ENCODE results near the gene GALNT15. TPM values are rescaled to one million over a fixed set of nuclear protein-coding genes. Genes with fewer than 3 reads are reported as not detected.
A peak's percentile ranks its signal among the peaks of the same experiment; 100 is the strongest.

The GALNT15 gene
- total and polyA plus RNA-seq, 4 donors = 2.8 to 9.7 (median 7.6) TPM

DNA sequence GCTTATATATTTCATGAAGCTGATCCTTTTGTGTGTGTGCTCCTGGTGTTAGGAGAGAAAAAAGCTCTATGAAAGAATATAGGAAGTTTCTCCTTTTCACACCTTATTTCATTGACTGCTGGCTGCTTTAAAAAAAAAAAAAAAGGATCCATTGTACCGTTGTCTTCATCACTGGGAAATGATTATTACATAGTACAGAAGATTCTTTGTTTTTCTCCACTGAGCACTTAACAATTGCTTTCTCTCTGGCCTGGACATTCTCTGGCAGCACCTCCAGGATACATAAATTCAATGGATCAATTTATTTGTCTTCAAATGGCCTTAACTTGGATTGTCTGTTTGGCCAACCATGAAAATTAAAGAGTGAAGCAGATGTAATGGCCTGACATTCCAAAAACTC is 53.1 kb downstream of the GALNT15 start:
- no peak for ATAC-seq (ENCODE audit: insufficient read depth, low FRiP score)
- TF ChIP-seq, protein P1, sequence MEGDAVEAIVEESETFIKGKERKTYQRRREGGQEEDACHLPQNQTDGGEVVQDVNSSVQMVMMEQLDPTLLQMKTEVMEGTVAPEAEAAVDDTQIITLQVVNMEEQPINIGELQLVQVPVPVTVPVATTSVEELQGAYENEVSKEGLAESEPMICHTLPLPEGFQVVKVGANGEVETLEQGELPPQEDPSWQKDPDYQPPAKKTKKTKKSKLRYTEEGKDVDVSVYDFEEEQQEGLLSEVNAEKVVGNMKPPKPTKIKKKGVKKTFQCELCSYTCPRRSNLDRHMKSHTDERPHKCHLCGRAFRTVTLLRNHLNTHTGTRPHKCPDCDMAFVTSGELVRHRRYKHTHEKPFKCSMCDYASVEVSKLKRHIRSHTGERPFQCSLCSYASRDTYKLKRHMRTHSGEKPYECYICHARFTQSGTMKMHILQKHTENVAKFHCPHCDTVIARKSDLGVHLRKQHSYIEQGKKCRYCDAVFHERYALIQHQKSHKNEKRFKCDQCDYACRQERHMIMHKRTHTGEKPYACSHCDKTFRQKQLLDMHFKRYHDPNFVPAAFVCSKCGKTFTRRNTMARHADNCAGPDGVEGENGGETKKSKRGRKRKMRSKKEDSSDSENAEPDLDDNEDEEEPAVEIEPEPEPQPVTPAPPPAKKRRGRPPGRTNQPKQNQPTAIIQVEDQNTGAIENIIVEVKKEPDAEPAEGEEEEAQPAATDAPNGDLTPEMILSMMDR (IDR thresholded peaks at IDR 0.05; ENCODE audit: control extremely low read depth, extremely low read depth) = no peak

DNA sequence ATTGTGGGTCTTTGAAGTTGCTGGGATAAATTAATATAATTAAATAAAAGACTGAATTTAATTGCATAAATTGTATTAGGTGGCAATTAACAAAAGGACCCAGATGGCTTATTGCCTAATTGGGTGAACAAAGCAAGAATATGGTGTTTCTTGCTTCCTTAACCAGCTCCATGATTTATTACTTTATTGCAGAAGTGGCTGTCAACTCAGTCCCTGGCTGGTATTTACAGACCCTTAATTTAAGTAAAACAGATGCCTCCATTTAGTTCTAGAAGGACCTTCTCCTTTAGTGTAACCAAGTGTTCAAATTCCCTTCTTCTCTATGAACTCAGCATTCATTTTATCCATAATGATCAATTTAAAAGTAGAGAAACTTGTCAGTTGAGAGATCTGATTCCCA is 55.2 kb downstream of the GALNT15 start:
- TF ChIP-seq, protein P1 (IDR thresholded peaks at IDR 0.05; ENCODE audit: control extremely low read depth, extremely low read depth) = no peak
- no peaks in the 10 kb centered on the region for H3K27me3 ChIP-seq (ENCODE audit: control insufficient read depth in 3 of 3, insufficient read depth in 3 of 3, low read length in 2 of 3)
- no peak overlapping the region for H3K27ac ChIP-seq (ENCODE audit: low read depth in 1 of 2, low read length in 1 of 2)
- H3K9ac ChIP-seq (ENCODE audit: insufficient read depth in 1 of 2, low read length in 2 of 2) = no peak overlapping the region
- DNase-seq (no peak), ATAC-seq (ENCODE audit: insufficient read depth, low FRiP score) (no peak)
- H3K36me3 ChIP-seq (ENCODE audit: control insufficient read depth in 4 of 4, insufficient read depth in 4 of 4, low read length in 4 of 4) = no peaks in the 10 kb centered on the region
- H3K9me3 ChIP-seq (ENCODE audit: control insufficient read depth in 4 of 4, insufficient read depth in 3 of 4, low read length in 3 of 4) = no peaks in the 10 kb centered on the region
- no peaks in the 10 kb centered on the region for H3K4me1 ChIP-seq (ENCODE audit: control insufficient read depth in 5 of 5, insufficient read depth in 5 of 5, low read length in 5 of 5)
- no peak overlapping the region for H3K4me3 ChIP-seq

More for the DNA sequence above, 53.1 kb downstream of the GALNT15 start:
- Histone ChIP-seq H3K27ac (ENCODE audit: low read depth in 1 of 2, low read length in 1 of 2) (no peak overlapping the region), H3K36me3 (ENCODE audit: control insufficient read depth in 4 of 4, insufficient read depth in 4 of 4, low read length in 4 of 4) (peaks cover 0 to 2% (median 0%) of the 10 kb centered on the region in 4 donors), H3K27me3 (ENCODE audit: control insufficient read depth in 3 of 3, insufficient read depth in 3 of 3, low read length in 2 of 3) (no peaks in the 10 kb centered on the region), H3K9me3 (ENCODE audit: control insufficient read depth in 4 of 4, insufficient read depth in 3 of 4, low read length in 3 of 4) (peaks cover 0 to 3% (median 0%) of the 10 kb centered on the region in 4 donors), H3K9ac (ENCODE audit: insufficient read depth in 1 of 2, low read length in 2 of 2) (no peak overlapping the region), H3K4me3 (no peak overlapping the region), H3K4me1 (ENCODE audit: control insufficient read depth in 5 of 5, insufficient read depth in 5 of 5, low read length in 5 of 5) (no peaks in the 10 kb centered on the region)
- WGBS, 2 donors = 66 to 76% methylated on average over 1 of the region's 1 CpG
- no peak for DNase-seq

DNA sequence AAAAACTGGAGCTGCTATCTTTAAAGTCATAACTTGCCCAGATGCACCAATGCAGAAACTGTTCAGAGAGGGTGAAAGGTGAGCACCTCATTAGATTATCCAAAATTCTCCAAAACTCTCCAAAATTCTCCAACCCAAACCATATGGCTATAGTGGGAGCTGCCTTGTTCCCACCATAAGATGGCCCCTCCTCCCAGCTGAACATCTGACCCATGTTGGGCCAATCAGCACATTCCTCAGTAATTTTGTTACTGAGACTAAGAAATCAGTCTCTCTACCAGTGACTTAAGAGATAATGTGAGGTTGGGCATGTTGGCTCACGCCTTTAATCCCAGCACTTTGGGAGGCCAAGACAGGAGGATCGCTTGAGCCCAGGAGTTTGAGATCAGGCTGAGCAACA is 57.5 kb downstream of the GALNT15 start:
- H3K36me3 ChIP-seq (ENCODE audit: control insufficient read depth in 4 of 4, insufficient read depth in 4 of 4, low read length in 4 of 4) = no peaks in the 10 kb centered on the region
- TF ChIP-seq, protein P1 (IDR thresholded peaks at IDR 0.05; ENCODE audit: control extremely low read depth, extremely low read depth) = no peak
- no peaks in the 10 kb centered on the region for H3K27me3 ChIP-seq (ENCODE audit: control insufficient read depth in 3 of 3, insufficient read depth in 3 of 3, low read length in 2 of 3)
- no peak overlapping the region for H3K27ac ChIP-seq (ENCODE audit: low read depth in 1 of 2, low read length in 1 of 2)
- no peak overlapping the region for H3K4me3 ChIP-seq
- no peaks in the 10 kb centered on the region for H3K9me3 ChIP-seq (ENCODE audit: control insufficient read depth in 4 of 4, insufficient read depth in 3 of 4, low read length in 3 of 4)
- H3K9ac ChIP-seq (ENCODE audit: insufficient read depth in 1 of 2, low read length in 2 of 2) = no peak overlapping the region
- DNase-seq (no peak), ATAC-seq (ENCODE audit: insufficient read depth, low FRiP score) (no peak)
- 94 to 98% methylated on average over 2 of the region's 2 CpGs for WGBS, 2 donors
- no peaks in the 10 kb centered on the region for H3K4me1 ChIP-seq (ENCODE audit: control insufficient read depth in 5 of 5, insufficient read depth in 5 of 5, low read length in 5 of 5)

DNA sequence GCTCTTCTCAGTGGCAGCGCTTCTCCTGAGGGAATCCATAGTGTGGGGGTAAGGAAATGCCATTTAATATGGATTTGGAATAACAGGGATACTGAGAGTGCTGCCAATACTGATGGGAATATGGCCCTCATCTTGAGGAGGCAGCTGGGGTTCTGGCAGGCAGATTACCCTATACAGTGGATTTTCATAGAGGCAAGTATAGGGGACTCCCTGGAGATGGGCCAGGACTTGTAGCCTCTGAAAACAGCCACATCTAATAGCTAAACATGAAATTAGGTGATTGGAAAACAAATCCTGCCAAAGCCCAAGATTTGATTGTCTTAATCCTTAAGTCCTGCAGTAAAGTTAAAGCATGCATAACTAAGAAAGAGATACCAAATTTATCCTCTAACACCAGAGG is 59.3 kb downstream of the GALNT15 start:
- Histone ChIP-seq H3K4me3 (no peak overlapping the region), H3K27me3 (ENCODE audit: control insufficient read depth in 3 of 3, insufficient read depth in 3 of 3, low read length in 2 of 3) (no peaks in the 10 kb centered on the region), H3K9me3 (ENCODE audit: control insufficient read depth in 4 of 4, insufficient read depth in 3 of 4, low read length in 3 of 4) (no peaks in the 10 kb centered on the region), H3K4me1 (ENCODE audit: control insufficient read depth in 5 of 5, insufficient read depth in 5 of 5, low read length in 5 of 5) (peaks cover 0 to 1% (median 0%) of the 10 kb centered on the region in 5 donors), H3K36me3 (ENCODE audit: control insufficient read depth in 4 of 4, insufficient read depth in 4 of 4, low read length in 4 of 4) (no peaks in the 10 kb centered on the region), H3K9ac (ENCODE audit: insufficient read depth in 1 of 2, low read length in 2 of 2) (no peak overlapping the region), H3K27ac (ENCODE audit: low read depth in 1 of 2, low read length in 1 of 2) (no peak overlapping the region)
- TF ChIP-seq, protein P1 (IDR thresholded peaks at IDR 0.05; ENCODE audit: control extremely low read depth, extremely low read depth) = no peak
- ATAC-seq (ENCODE audit: insufficient read depth, low FRiP score) (no peak), DNase-seq (peak in 2 of 3 donors; percentile 26 to 32)
- 97 to 99% methylated on average over 1 of the region's 1 CpG for WGBS, 2 donors

All from lung (tissue), 12 donors.